Suprapubic skin (tissue), 4 donors: ENCODE data around the gene ZNF786.

Experiments
- EP300 ChIP-seq: sonication (generic); formaldehyde crosslinking; IDR thresholded peaks from one replicate; pipeline ENCODE4 v1.6.1; 2017; ENCODE audit warnings: antibody characterized with exemption
- POLR2A ChIP-seq, 2 donors: fragments of 450-650 bp; IDR thresholded peaks; one replicate each; pipeline ENCODE4 v1.6.1; 2017; ENCODE audit warnings: antibody characterized with exemption in 2 of 2, mild to moderate bottlenecking in 2 of 2, moderate library complexity in 2 of 2
- POLR2AphosphoS5 ChIP-seq, 3 donors: sonication (generic); formaldehyde crosslinking; IDR thresholded peaks; one replicate each; pipeline ENCODE4 v1.6.1; 2017; ENCODE audit warnings: antibody characterized with exemption in 3 of 3
- TF ChIP-seq, protein P1 (sequence below), 2 donors: fragments of 200-600 bp in 1 of 2; fragments of 450-650 bp in 1 of 2; sonication (generic) in 1 of 2; IDR thresholded peaks; one replicate each; pipeline ENCODE4 v1.5.1; 2016 to 2019; ENCODE audit warnings: antibody characterized with exemption in 2 of 2, mild to moderate bottlenecking in 1 of 2, moderate library complexity in 1 of 2

DNA sequence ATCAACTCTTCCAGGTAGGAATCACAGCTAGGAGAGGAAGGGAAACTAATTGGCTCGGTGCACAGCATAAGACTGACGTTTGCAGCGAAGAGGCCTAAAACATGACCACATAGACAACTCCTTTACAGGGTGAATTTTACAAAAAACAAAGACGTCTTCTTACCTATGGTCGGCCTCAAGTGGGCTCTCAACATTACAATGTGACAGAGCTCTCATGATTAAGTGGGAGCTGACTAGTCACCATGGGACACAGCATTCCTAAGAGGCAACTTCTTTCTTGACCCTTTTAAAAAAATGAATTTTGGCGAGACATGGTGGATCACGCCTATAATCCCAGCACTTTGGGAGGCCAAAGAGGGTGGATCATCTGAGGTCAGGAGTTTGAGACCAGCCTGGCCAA lies 66.9 kb downstream of the ZNF786 start:
- TF ChIP-seq EP300 (no peak), POLR2A (IDR thresholded peaks at IDR 0.05) (no peak), POLR2AphosphoS5 (IDR thresholded peaks at IDR 0.05) (no peak)
- TF ChIP-seq, protein P1, sequence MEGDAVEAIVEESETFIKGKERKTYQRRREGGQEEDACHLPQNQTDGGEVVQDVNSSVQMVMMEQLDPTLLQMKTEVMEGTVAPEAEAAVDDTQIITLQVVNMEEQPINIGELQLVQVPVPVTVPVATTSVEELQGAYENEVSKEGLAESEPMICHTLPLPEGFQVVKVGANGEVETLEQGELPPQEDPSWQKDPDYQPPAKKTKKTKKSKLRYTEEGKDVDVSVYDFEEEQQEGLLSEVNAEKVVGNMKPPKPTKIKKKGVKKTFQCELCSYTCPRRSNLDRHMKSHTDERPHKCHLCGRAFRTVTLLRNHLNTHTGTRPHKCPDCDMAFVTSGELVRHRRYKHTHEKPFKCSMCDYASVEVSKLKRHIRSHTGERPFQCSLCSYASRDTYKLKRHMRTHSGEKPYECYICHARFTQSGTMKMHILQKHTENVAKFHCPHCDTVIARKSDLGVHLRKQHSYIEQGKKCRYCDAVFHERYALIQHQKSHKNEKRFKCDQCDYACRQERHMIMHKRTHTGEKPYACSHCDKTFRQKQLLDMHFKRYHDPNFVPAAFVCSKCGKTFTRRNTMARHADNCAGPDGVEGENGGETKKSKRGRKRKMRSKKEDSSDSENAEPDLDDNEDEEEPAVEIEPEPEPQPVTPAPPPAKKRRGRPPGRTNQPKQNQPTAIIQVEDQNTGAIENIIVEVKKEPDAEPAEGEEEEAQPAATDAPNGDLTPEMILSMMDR (IDR thresholded peaks at IDR 0.05): no peak
